ENCODE results near the gene NDUFS7. TPM values are rescaled to one million over a fixed set of nuclear protein-coding genes. Genes with fewer than 3 reads are reported as not detected.

Gene NDUFS7
- total and polyA plus RNA-seq, 7 experiments from 2014 or later: 48.4 to 232 (median 68.7) TPM

DNA sequence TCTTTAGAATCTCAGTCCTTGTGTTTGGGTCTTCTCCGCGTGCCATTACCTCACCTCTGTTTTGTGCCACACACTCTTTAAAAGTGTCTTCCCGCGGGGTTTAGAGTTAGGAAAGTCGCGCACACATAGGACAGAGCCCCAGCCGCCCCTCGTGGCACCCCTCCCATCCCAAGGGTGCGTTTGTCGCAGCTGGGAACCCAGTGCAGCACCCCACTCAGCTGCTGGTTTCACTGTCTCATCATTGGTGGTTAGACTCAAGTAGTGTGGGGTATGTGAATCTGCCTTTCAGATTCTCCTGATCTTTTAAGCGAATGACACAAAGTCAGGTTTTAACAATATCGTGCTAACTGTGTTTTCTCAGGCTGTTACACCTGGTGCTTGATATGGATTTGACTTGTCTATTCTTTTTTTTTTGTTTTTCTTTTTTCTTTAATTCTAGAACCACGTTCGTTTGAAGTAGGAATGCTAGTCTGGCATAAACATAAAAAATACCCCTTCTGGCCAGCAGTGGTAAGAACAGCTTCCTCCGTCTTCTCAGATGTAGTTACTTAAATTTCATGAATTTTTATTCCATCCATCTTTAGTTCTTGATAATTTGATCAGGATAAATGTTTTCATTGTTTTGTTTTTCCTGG lies 19.5 kb upstream of the NDUFS7 start:
- H3K4me1 ChIP-seq (ENCODE audit: control insufficient read depth in 2 of 2, insufficient read depth in 2 of 2, low read length in 2 of 2): peaks cover 3 to 13% of the 10 kb centered on the region in 2 donors
- H3K4me3 ChIP-seq (ENCODE audit: low read length): no peak overlapping the region
- no peaks in the 10 kb centered on the region for H3K9me3 ChIP-seq (ENCODE audit: control insufficient read depth in 2 of 3, low read length in 3 of 3)
- Mint-ChIP-seq H3K9me3 (no peaks in the 10 kb centered on the region), H3K36me3 (peaks cover 2 to 30% (median 9%) of the 10 kb centered on the region in 5 donors), H3K27me3 (no peaks in the 10 kb centered on the region), H3K4me3 (peak overlapping the region; percentile 48 to 86 (median 74)), H3K27ac (peak overlapping the region; percentile 26 to 86 (median 62)), H3K4me1 (peaks cover 19 to 34% (median 29%) of the 10 kb centered on the region in 7 donors)
- H3K27me3 ChIP-seq (ENCODE audit: control insufficient read depth in 2 of 2, insufficient read depth in 2 of 2, low read length in 2 of 2): no peaks in the 10 kb centered on the region
- DNase-seq (peak in 4 of 9 donors; percentile 26 to 49 (median 40)), ATAC-seq (peak; percentile 65)
- ChIA-PET POLR2A (interaction anchor here (0.6 to 1.0 kb wide), 2 partner anchors 12 to 95 kb away, joined by 3 to 4 read pairs; no protein-coding TSS in a partner anchor), CTCF (interaction anchor here (0.8 kb wide), 1 partner anchor 98 kb away, joined by 3 read pairs; no protein-coding TSS in a partner anchor)
- peak overlapping the region; percentile 10 for H3K27ac ChIP-seq (ENCODE audit: low read depth, low read length)
- peaks cover 0 to 59% (median 0%) of the 10 kb centered on the region in 3 experiments for H3K36me3 ChIP-seq (ENCODE audit: control insufficient read depth in 2 of 3, insufficient read depth in 3 of 3, low read length in 3 of 3)
- intact Hi-C loops (cut with micrococcal nuclease): loop anchor here in 1 of 2 donors (5.0 kb wide), 1 partner anchor 47 kb away; no protein-coding TSS in a partner anchor

DNA sequence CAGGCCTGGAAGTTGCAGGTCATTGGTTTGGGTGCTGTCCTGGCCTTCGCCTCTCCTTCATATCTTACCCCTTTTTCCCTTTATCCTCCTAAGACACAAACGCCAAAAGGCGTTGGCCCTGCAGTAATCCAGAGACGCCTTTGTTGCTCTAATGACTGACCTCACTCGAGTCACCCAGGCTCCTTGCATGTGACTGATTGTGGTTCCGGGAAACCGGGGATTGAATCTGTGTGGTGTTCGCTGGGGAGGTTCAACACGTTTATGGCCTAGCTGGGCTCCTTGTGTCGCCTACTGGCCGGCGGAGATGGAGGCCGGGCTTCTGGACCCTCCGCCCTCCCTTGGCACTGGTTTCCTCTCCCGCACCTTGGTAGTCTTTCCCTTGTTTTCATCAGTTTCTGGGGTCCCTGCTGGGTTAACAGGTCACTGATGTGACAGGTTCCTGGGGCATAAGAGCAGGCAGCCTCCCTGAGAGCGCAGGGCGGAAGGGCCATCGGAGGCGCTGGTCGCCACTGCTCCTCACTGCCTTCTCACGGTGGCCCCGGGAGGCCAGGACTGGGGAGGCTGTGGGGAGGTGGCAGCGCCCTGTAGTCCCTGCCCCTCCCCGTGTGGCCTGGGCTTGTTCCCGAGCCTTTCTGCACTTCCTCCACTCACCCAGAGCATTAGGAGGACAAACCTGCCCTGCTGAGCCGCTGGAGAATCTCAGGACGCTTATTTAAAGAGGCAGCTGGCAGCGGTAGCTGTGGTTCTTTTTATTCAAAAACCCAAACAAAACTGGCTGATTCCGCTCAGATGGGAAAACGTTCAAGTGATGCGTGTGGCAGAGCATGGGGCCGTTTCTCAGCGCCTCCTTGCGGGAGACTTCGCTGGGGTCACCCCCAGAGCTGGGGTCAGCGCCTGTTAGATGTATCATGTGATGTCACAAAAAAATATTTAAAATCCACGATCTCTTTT lies 18.1 kb upstream of the NDUFS7 start:
- Histone ChIP-seq H3K4me1 (ENCODE audit: control insufficient read depth in 2 of 2, insufficient read depth in 2 of 2, low read length in 2 of 2) (peaks cover 3 to 13% of the 10 kb centered on the region in 2 donors), H3K9me3 (ENCODE audit: control insufficient read depth in 2 of 3, low read length in 3 of 3) (no peaks in the 10 kb centered on the region), H3K27me3 (ENCODE audit: control insufficient read depth in 2 of 2, insufficient read depth in 2 of 2, low read length in 2 of 2) (no peaks in the 10 kb centered on the region), H3K4me3 (ENCODE audit: low read length) (no peak overlapping the region), H3K27ac (ENCODE audit: low read depth, low read length) (no peak overlapping the region), H3K36me3 (ENCODE audit: control insufficient read depth in 2 of 3, insufficient read depth in 3 of 3, low read length in 3 of 3) (peaks cover 0 to 60% (median 0%) of the 10 kb centered on the region in 3 experiments)
- no peaks in the 10 kb centered on the region for H3K9me3 Mint-ChIP-seq
- peaks cover 2 to 23% (median 4%) of the 10 kb centered on the region in 5 donors for H3K36me3 Mint-ChIP-seq
- H3K27ac Mint-ChIP-seq: no peak overlapping the region
- no peak overlapping the region for H3K4me3 Mint-ChIP-seq
- ATAC-seq (no peak), DNase-seq (no peak)
- ChIA-PET CTCF (interaction anchor here (0.6 to 1.2 kb wide), 3 partner anchors 78 to 139 kb away, joined by 3 to 5 read pairs (median 5); no protein-coding TSS in a partner anchor), POLR2A (no interaction called here)
- intact Hi-C loops (cut with micrococcal nuclease): no loop called here
- H3K27me3 Mint-ChIP-seq: no peaks in the 10 kb centered on the region
- peaks cover 18 to 30% (median 26%) of the 10 kb centered on the region in 7 donors for H3K4me1 Mint-ChIP-seq

DNA sequence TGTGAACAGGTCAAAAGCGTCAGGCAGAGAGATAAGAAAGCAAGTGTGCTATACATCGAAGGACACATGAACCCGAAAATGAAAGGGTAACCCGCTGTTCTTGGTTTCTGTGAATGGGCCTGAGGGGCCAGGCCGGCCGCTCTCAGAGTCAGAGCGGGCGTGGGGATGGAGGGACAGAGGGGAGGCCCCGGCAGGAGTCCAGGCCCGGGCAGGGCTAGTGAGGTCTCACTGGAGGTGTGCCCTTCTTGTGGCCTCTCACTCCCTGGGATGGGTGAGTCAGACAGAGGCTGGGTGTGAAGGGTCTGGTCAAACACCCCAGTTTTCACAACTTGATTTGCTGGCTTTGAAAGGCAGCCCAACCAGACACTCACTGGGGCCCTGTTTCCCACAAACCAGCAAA lies 17.4 kb upstream of the NDUFS7 start:
- no peak overlapping the region for H3K4me3 ChIP-seq (ENCODE audit: low read length)
- H3K27me3 Mint-ChIP-seq: no peaks in the 10 kb centered on the region
- H3K9me3 Mint-ChIP-seq: no peaks in the 10 kb centered on the region
- H3K27me3 ChIP-seq (ENCODE audit: control insufficient read depth in 2 of 2, insufficient read depth in 2 of 2, low read length in 2 of 2): no peaks in the 10 kb centered on the region
- H3K36me3 ChIP-seq (ENCODE audit: control insufficient read depth in 2 of 3, insufficient read depth in 3 of 3, low read length in 3 of 3): peaks cover 0 to 60% (median 0%) of the 10 kb centered on the region in 3 experiments
- H3K4me1 Mint-ChIP-seq: peaks cover 18 to 30% (median 26%) of the 10 kb centered on the region in 7 donors
- H3K9me3 ChIP-seq (ENCODE audit: control insufficient read depth in 2 of 3, low read length in 3 of 3): no peaks in the 10 kb centered on the region
- H3K4me3 Mint-ChIP-seq: no peak overlapping the region
- H3K36me3 Mint-ChIP-seq: peaks cover 2 to 21% (median 4%) of the 10 kb centered on the region in 5 donors
- intact Hi-C loops (cut with micrococcal nuclease): no loop called here
- ChIA-PET CTCF (interaction anchor here (1.2 kb wide), 1 partner anchor 77 kb away, joined by 5 read pairs; no protein-coding TSS in a partner anchor), POLR2A (no interaction called here)
- H3K27ac Mint-ChIP-seq: no peak overlapping the region
- peaks cover 3 to 13% of the 10 kb centered on the region in 2 donors for H3K4me1 ChIP-seq (ENCODE audit: control insufficient read depth in 2 of 2, insufficient read depth in 2 of 2, low read length in 2 of 2)
- ATAC-seq: no peak
- H3K27ac ChIP-seq (ENCODE audit: low read depth, low read length): no peak overlapping the region
- no peak for DNase-seq

DNA sequence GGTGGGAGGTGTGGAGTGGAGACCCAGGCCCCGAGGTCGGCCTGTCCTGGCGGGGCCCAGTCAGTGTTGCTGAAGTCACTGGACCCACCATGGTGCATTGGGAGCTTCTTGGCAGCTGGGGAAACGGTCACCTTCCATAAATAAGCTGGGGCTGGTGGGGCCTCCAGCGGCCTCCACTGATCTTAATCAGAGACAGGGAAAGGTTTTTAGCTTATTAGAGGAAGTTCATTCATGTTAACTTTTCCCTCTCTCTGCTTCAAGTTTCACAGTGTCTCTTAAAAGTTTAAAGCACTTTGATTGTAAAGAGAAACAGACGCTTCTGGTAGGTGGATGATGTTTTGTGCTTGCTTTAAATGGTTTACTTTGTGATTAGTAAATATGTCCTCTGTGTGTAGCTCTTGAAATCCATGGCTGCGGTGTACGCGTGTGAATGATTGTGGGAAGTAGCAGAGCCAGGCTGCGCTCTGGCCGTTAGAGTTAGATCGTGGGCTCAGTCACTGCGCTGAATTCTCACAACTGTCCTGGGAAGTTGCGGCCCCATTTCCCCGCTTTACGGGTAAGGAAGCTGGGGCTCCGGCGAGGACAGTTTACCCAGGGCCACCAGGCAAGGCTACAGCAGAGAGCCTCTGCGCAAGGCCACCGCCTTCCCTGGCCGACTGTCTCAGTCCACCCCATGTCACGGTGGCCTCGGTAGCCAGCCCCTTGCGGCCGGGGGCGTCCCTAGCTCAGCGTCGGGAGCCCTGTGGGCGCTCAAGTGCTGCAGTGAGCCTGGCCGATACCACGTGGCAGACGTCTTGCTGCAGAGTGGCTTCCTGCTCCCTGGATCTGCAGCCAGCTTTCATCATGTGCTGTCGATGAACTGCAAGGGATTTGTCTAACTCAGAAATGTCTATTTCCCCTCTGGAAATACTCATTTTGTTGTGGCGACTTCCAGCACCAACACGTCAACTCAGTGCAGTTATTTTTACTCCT lies 16.5 kb upstream of the NDUFS7 start:
- Histone ChIP-seq H3K4me1 (ENCODE audit: control insufficient read depth in 2 of 2, insufficient read depth in 2 of 2, low read length in 2 of 2) (peaks cover 3 to 13% of the 10 kb centered on the region in 2 donors), H3K27ac (ENCODE audit: low read depth, low read length) (no peak overlapping the region), H3K36me3 (ENCODE audit: control insufficient read depth in 2 of 3, insufficient read depth in 3 of 3, low read length in 3 of 3) (peaks cover 0 to 54% (median 0%) of the 10 kb centered on the region in 3 experiments), H3K9me3 (ENCODE audit: control insufficient read depth in 2 of 3, low read length in 3 of 3) (no peaks in the 10 kb centered on the region), H3K27me3 (ENCODE audit: control insufficient read depth in 2 of 2, insufficient read depth in 2 of 2, low read length in 2 of 2) (no peaks in the 10 kb centered on the region), H3K4me3 (ENCODE audit: low read length) (no peak overlapping the region)
- H3K9me3 Mint-ChIP-seq: no peaks in the 10 kb centered on the region
- H3K4me3 Mint-ChIP-seq: no peak overlapping the region
- H3K27ac Mint-ChIP-seq: peak overlapping the region in 1 of 9 donors; percentile 46
- intact Hi-C loops (cut with micrococcal nuclease): no loop called here
- peaks cover 0 to 15% (median 0%) of the 10 kb centered on the region in 5 donors for H3K36me3 Mint-ChIP-seq
- H3K27me3 Mint-ChIP-seq: no peaks in the 10 kb centered on the region
- peaks cover 15 to 27% (median 23%) of the 10 kb centered on the region in 7 donors for H3K4me1 Mint-ChIP-seq
- no peak for DNase-seq
- ATAC-seq: no peak
- ChIA-PET POLR2A (interaction anchor here (0.8 kb wide), 1 partner anchor 13 kb away, joined by 3 read pairs; a partner anchor contains a TSS), CTCF (no interaction called here)

DNA sequence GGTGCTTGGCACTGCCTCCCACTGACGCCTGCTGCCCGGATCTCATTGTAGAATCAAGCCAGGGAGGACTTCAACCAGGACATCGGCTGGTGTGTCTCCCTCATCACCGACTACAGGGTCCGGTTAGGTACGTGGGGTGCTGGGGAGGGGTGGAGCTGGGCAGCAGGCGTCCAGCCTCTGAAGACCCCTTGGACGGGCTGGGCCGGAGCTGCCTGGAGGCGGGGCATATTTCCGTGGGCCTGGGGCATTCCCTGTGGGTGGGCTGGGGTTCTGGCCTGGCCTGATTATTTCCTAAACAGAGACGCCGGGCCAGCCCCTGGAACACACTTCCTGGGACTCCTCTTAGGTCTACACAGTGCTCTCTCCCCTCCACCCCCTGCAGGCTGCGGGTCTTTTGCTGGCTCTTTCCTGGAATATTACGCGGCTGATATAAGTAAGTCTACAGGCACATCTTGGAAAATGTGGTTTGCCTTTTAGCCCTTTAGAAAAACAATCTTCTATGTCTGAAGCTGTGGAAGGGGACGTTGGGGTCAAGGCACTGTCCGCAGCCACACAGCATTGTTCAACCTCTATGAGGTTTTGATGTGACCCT lies 14.4 kb upstream of the NDUFS7 start:
- Mint-ChIP-seq H3K4me1 (peaks cover 3 to 8% (median 4%) of the 10 kb centered on the region in 7 donors), H3K27ac (no peak overlapping the region), H3K9me3 (no peaks in the 10 kb centered on the region), H3K4me3 (no peak overlapping the region), H3K36me3 (peaks cover 0 to 13% (median 0%) of the 10 kb centered on the region in 5 donors), H3K27me3 (no peaks in the 10 kb centered on the region)
- Histone ChIP-seq H3K4me3 (ENCODE audit: low read length) (no peak overlapping the region), H3K9me3 (ENCODE audit: control insufficient read depth in 2 of 3, low read length in 3 of 3) (no peaks in the 10 kb centered on the region), H3K27ac (ENCODE audit: low read depth, low read length) (no peak overlapping the region), H3K27me3 (ENCODE audit: control insufficient read depth in 2 of 2, insufficient read depth in 2 of 2, low read length in 2 of 2) (no peaks in the 10 kb centered on the region), H3K36me3 (ENCODE audit: control insufficient read depth in 2 of 3, insufficient read depth in 3 of 3, low read length in 3 of 3) (peaks cover 0 to 63% (median 0%) of the 10 kb centered on the region in 3 experiments), H3K4me1 (ENCODE audit: control insufficient read depth in 2 of 2, insufficient read depth in 2 of 2, low read length in 2 of 2) (no peaks in the 10 kb centered on the region)
- POLR2A ChIA-PET: no interaction called here
- CTCF ChIA-PET: no interaction called here
- DNase-seq: no peak
- intact Hi-C loops (cut with micrococcal nuclease): no loop called here
- ATAC-seq: no peak

Measured in naive thymus-derived CD4-positive, alpha-beta T cell (primary cell).